ENCODE results near the gene ANXA6. TPM values are rescaled to one million over a fixed set of nuclear protein-coding genes. Genes with fewer than 3 reads are reported as not detected.

Gene ANXA6
- total RNA-seq, 1 experiment from 2014 or later, result 98.7 TPM

GRCh38 chr5:151167022-151167421 lies 9.4 kb upstream of the ANXA6 start:
- no peaks in the 10 kb centered on the region for H3K79me2 ChIP-seq (ENCODE audit: insufficient read depth, low read length)
- no peak overlapping the region for H3K23ac ChIP-seq (ENCODE audit: insufficient read length, low read depth, low read length)
- no peak for DNase-seq
- H4K8ac ChIP-seq (replicated peaks; ENCODE audit: insufficient read length, low read depth, low read length), result no peak overlapping the region
- no peaks in the 10 kb centered on the region for H3K27me3 ChIP-seq (ENCODE audit: insufficient read depth, low read length)
- no peak overlapping the region for H3K18ac ChIP-seq (ENCODE audit: insufficient read length, low read depth, low read length)
- H2BK12ac ChIP-seq (ENCODE audit: insufficient read length, low read depth, low read length), result no peak overlapping the region
- Mint-ChIP-seq H3K4me3 (no peak overlapping the region), H3K4me1 (peaks cover 6 to 7% of the 10 kb centered on the region in 2 experiments), H3K36me3 (ENCODE audit: insufficient read depth in 1 of 3, low read depth in 3 of 3) (no peaks in the 10 kb centered on the region), H3K27me3 (ENCODE audit: low read depth) (no peaks in the 10 kb centered on the region), H3K9me3 (peaks cover 3 to 8% of the 10 kb centered on the region in 2 experiments; a peak in 3 of 5 replicates), H3K27ac (no peak overlapping the region)
- no peak overlapping the region for H3K4ac ChIP-seq (ENCODE audit: low read depth, low read length)
- no peak overlapping the region for H2BK5ac ChIP-seq (ENCODE audit: insufficient read length, low read length)
- no peak overlapping the region for H3K27ac ChIP-seq (ENCODE audit: insufficient read length, low read depth, low read length)
- H3K9me3 ChIP-seq (ENCODE audit: control insufficient read depth, low read depth, low read length), result no peaks in the 10 kb centered on the region
- no peak overlapping the region for H3K9ac ChIP-seq (ENCODE audit: extremely low read depth, insufficient read length, low read length)
- H2BK20ac ChIP-seq (ENCODE audit: low read depth, low read length, poor library complexity, severe bottlenecking), result no peak overlapping the region
- H2BK15ac ChIP-seq (ENCODE audit: low read depth, low read length), result no peak overlapping the region
- no peak for TF ChIP-seq CTCF (conservative IDR thresholded peaks at IDR 0.05)
- H2AK5ac ChIP-seq (ENCODE audit: insufficient read length, low read length), result no peak overlapping the region
- H3K14ac ChIP-seq (ENCODE audit: insufficient read depth, low read length), result no peak overlapping the region
- H3K4me2 ChIP-seq (ENCODE audit: insufficient read depth, insufficient read length, low read length), result no peak overlapping the region
- H3K23me2 ChIP-seq (ENCODE audit: insufficient read length, low read depth, low read length, poor library complexity, severe bottlenecking), result no peaks in the 10 kb centered on the region
- no peak overlapping the region for H2AFZ ChIP-seq (ENCODE audit: low read length)
- no peak overlapping the region for H2BK120ac ChIP-seq (ENCODE audit: low read depth, low read length, poor library complexity, severe bottlenecking)
- no peak overlapping the region for H4K91ac ChIP-seq (ENCODE audit: insufficient read length, low read depth, low read length)
- no peaks in the 10 kb centered on the region; the same call in 1 of the 2 replicates for H3K4me1 ChIP-seq (ENCODE audit: insufficient read depth, low read length)
- H3K79me1 ChIP-seq (ENCODE audit: insufficient read depth, low read depth, low read length, poor library complexity, severe bottlenecking), result no peaks in the 10 kb centered on the region
- no peaks in the 10 kb centered on the region for H4K20me1 ChIP-seq (ENCODE audit: control insufficient read depth, insufficient read depth, insufficient read length)
- H4K5ac ChIP-seq (ENCODE audit: insufficient read length, low read depth, low read length), result no peak overlapping the region
- WGBS (ENCODE audit: extremely low coverage, insufficient read length, low lambda C conversion rate), result no CpG with 5 or more reads among the region's 9 CpGs
- H3T11ph ChIP-seq (ENCODE audit: low read length), result no peak overlapping the region
- H3K56ac ChIP-seq (ENCODE audit: insufficient read length, low read depth, low read length), result no peak overlapping the region
